ENCODE results near the gene POU2AF2. TPM values are rescaled to one million over a fixed set of nuclear protein-coding genes. Genes with fewer than 3 reads are reported as not detected.
"Not testable (repeated sequence)": the region's sequence is repeated elsewhere in the genome, so short reads cannot be mapped to it uniquely, and the experiment has no call there.

POU2AF2 gene
- total RNA-seq, 1 experiment from 2014 or later: not detected

- DNase-seq (ENCODE audit: extremely low read depth, low read depth): no peak
Measured at GRCh38 chr11:111253630-111254029, 8.1 kb downstream of the POU2AF2 start.

- no peak for DNase-seq (ENCODE audit: extremely low read depth, low read depth)
Measured at GRCh38 chr11:111258046-111258445, 12.5 kb downstream of the POU2AF2 start.

GRCh38 chr11:111259896-111260295 is 14.4 kb downstream of the POU2AF2 start:
- DNase-seq (ENCODE audit: extremely low read depth, low read depth): no peak

DNA sequence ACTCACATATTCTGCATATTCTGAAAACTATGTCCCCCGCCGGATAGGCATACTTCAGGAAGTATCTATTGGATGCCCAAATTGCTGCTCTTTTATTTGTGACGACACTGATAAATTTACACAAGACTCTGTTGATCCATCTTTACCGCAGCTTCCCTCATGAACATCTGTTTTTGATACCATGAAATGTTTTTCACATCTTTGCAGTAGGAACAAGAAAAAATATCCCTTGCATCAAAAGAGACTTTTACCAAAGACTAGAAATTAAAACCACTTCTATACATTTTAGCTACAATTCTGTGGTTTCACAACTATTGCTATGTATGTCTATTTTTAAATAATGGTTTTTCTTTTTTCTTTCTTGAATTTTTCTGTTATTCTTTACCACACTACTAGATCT is 15.3 kb downstream of the POU2AF2 start:
- DNase-seq (ENCODE audit: extremely low read depth, low read depth): no peak

DNA sequence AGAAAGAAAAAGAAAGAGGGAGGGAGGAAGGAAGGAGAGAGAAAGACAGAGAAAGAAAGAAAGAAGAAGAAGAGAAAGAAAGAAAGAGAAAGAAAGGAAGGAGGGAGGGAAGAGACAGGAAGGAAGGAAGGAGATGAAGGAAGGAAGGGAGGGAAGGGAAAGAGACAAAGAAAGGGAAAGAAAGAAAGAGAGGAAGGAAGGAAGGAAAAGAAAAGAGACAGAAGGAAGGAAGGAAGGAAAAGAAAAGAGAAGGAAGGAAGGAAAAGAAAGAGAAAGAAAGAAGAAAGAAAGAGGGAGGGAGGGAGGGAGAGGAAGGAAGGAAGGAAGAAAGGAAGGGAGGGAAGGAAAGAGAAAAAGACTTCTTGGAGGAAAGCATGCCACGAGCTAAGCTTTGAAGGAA is 19.1 kb downstream of the POU2AF2 start:
- no peak for DNase-seq (ENCODE audit: extremely low read depth, low read depth)

DNA sequence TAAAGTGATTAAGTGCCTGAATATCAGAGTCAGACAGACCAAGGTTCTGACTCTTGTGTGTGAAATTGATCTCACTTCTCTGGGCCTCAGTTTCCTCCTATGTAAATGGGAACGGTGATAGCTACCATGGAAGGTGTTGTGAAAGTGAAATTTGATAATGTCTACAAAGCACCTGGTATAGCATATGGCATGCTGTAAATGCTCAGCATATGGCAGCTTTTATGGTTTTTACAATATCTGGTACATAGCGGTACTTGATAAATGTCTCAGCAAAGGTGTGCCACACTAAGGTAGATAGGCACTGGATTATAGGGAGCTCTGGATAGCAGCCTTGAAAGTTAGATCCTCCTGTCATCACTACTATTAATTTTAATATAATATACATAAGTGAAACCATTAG is 19.9 kb downstream of the POU2AF2 start:
- no peak for DNase-seq (ENCODE audit: extremely low read depth, low read depth)

- not testable (repeated sequence) for DNase-seq (ENCODE audit: extremely low read depth, low read depth)
Measured at GRCh38 chr11:111268303-111268702, 22.8 kb downstream of the POU2AF2 start.

- no peak for DNase-seq (ENCODE audit: extremely low read depth, low read depth)
Measured at GRCh38 chr11:111269146-111269868, 23.8 kb downstream of the POU2AF2 start.

DNA sequence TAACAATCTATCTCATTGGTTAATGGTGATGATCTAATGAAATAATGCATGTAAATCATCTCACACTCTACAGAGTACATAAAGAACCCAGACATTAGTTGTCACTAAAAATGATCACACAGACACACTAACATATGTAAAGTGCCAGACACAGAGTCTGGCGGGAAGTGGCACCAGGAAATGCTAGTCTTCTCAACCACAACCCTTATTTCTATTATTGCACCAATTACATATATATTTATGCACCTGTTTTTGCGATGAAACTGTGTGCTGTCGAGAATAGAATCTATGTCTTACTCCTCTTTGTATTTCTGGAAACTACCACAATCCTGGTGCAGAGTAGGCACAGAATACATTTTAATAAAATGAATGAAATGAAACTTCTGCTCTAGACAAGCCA is 26.9 kb downstream of the POU2AF2 start:
- DNase-seq (ENCODE audit: extremely low read depth, low read depth): no peak

- no peak for DNase-seq (ENCODE audit: extremely low read depth, low read depth)
Measured at GRCh38 chr11:111282562-111283075, 37.1 kb downstream of the POU2AF2 start.

GRCh38 chr11:111283945-111284481 is 38.5 kb downstream of the POU2AF2 start:
- DNase-seq (ENCODE audit: extremely low read depth, low read depth): no peak

- no peak for DNase-seq (ENCODE audit: extremely low read depth, low read depth)
Measured at GRCh38 chr11:111285189-111286091, 39.9 kb downstream of the POU2AF2 start.

- DNase-seq (ENCODE audit: extremely low read depth, low read depth): no peak
Measured at GRCh38 chr11:111291764-111292163, 46.2 kb downstream of the POU2AF2 start.

GRCh38 chr11:111292408-111292807 is 46.9 kb downstream of the POU2AF2 start:
- DNase-seq (ENCODE audit: extremely low read depth, low read depth): not testable (repeated sequence)

DNA sequence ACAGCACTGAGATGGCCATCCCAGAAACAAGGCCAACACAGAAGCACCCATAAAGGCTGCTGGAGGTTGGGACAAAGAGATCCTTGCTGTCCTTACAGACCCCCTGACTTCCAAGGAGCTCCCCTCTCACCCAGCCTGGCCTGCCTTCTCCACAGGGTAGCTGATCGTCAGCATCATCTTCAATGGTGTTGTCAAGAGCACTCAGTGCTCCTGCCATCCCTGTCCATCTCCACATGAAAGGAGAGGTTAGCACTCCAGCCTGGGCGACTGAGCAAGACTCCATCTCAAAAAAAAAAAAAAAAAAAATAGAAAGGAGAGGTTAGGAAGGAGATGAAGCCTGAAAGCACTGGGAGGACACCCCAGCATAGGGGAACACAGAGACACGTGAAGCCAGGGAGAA is 50.7 kb downstream of the POU2AF2 start:
- DNase-seq (ENCODE audit: extremely low read depth, low read depth): no peak

- no peak for DNase-seq (ENCODE audit: extremely low read depth, low read depth)
Measured at GRCh38 chr11:111297696-111298095, 52.2 kb downstream of the POU2AF2 start.

- DNase-seq (ENCODE audit: extremely low read depth, low read depth): no peak
Measured at GRCh38 chr11:111298413-111299100, 53.0 kb downstream of the POU2AF2 start, which contains the start of gene POU2AF3. Gene POU2AF3 (plus strand): TSS chr11:111298546. CDS start chr11:111298582, 36 bp downstream.

DNA sequence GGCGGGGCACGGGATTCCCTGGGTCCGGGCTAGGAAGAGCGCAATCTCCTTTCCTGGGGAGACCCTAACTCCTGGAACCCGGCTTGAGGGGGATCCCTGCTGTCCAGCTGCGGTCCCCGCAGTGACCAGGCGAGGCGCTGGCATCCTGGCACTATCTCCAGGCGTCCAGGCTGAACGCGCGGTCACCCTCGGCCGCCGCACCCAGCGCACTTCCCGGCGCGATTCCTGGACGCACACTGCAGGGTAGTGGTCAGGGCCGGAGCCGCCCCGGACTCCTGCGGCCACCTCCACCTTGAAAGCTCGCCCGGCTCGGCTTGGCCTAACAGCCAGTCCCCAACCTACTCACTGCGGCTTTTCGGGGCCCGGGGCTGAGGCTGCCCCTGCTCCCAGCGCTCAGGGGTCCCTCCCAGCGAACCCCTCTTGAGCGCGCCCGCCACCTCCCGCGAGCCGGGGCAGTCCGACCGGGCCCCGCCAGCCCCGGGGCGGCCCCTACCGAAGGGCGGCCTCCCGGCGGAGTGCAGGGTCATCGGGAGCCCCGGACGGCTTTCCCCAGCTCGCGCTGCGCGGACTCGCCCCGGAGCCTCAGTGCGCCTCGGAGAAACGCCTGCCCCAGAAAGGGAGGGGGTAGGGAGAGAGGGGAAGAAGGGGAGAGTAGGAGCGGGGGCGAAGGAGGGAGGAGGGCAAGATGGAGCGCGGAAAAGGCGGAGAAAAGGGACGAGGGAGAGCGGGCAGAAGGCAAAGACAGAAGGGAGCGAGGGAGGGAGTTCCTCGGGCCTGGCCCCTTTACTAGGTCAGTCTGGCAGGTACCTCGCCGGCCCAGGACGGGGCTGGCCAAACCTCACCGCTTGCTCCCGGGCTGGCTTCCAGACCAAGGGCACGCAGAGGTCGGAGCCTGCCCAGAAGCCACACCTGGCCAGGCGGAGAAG is 53.8 kb downstream of the POU2AF2 start:
- peak; percentile 32 for DNase-seq (ENCODE audit: extremely low read depth, low read depth)

DNA sequence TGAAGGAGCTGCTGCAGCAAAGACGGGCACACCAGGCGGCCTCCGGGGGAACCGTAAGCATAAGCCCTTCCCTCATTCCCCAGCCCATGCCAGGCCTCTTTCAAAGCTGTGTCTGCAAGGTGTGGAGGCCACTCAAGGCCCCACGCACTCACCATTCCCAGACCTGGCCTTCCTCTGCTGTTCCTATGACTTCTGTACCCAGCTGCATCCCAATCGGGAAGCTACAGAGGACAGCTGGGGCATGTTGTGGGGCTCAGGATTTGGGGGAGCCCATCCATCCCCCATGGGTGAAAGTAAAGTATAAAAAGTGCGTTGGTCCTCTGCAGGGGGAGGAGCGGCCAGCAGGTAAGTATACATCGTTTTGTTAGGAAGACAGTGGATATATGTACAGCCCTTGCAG is 55.0 kb downstream of the POU2AF2 start:
- DNase-seq (ENCODE audit: extremely low read depth, low read depth): no peak
